ENCODE measurements around the gene BUB1B. TPM values are rescaled to one million over a fixed set of nuclear protein-coding genes. Genes with fewer than 3 reads are reported as not detected.

BUB1B gene
- total RNA-seq, 1 experiment from 2014 or later, result 83.2 TPM

GRCh38 chr15:40226736-40227135 lies 65.9 kb downstream of the BUB1B start:
- H3K23ac ChIP-seq (ENCODE audit: insufficient read length, low read depth, low read length), result no peak overlapping the region
- no peak overlapping the region for H2AFZ ChIP-seq (ENCODE audit: low read length)
- H4K5ac ChIP-seq (ENCODE audit: insufficient read length, low read depth, low read length), result no peak overlapping the region
- no peak overlapping the region for H3K14ac ChIP-seq (ENCODE audit: insufficient read depth, low read length)
- no peak overlapping the region for H3K27ac Mint-ChIP-seq
- no peak overlapping the region for H2BK20ac ChIP-seq (ENCODE audit: low read depth, low read length, poor library complexity, severe bottlenecking)
- H3K27me3 ChIP-seq (ENCODE audit: insufficient read depth, low read length), result no peaks in the 10 kb centered on the region
- peaks cover 18 to 62% (median 52%) of the 10 kb centered on the region in 3 experiments; a peak in 6 of 7 replicates for H3K36me3 Mint-ChIP-seq (ENCODE audit: insufficient read depth in 1 of 3, low read depth in 3 of 3)
- no peaks in the 10 kb centered on the region for H3K23me2 ChIP-seq (ENCODE audit: insufficient read length, low read depth, low read length, poor library complexity, severe bottlenecking)
- no peaks in the 10 kb centered on the region for H3K9me3 Mint-ChIP-seq
- no peak overlapping the region for H3K9ac ChIP-seq (ENCODE audit: extremely low read depth, insufficient read length, low read length)
- no peaks in the 10 kb centered on the region for H3K4me1 Mint-ChIP-seq
- no peak overlapping the region for H3K27ac ChIP-seq (ENCODE audit: insufficient read length, low read depth, low read length)
- H4K20me1 ChIP-seq (ENCODE audit: control insufficient read depth, insufficient read depth, insufficient read length), result no peaks in the 10 kb centered on the region
- H3K4me3 Mint-ChIP-seq, result no peak overlapping the region
- no peaks in the 10 kb centered on the region for H3K27me3 Mint-ChIP-seq (ENCODE audit: low read depth)
- TF ChIP-seq CTCF (conservative IDR thresholded peaks at IDR 0.05), result no peak
- no peak overlapping the region for H2AK5ac ChIP-seq (ENCODE audit: insufficient read length, low read length)
- H4K8ac ChIP-seq (replicated peaks; ENCODE audit: insufficient read length, low read depth, low read length), result no peak overlapping the region
- no peak overlapping the region for H3K4me2 ChIP-seq (ENCODE audit: insufficient read depth, insufficient read length, low read length)
- DNase-seq, result no peak
- H3K4ac ChIP-seq (ENCODE audit: low read depth, low read length), result no peak overlapping the region
- H3K9me3 ChIP-seq (ENCODE audit: control insufficient read depth, low read depth, low read length), result no peaks in the 10 kb centered on the region
- no peak overlapping the region for H2BK5ac ChIP-seq (ENCODE audit: insufficient read length, low read length)
- H3K4me1 ChIP-seq (ENCODE audit: insufficient read depth, low read length), result no peaks in the 10 kb centered on the region
- no peak overlapping the region for H2BK15ac ChIP-seq (ENCODE audit: low read depth, low read length)
- no peak overlapping the region for H3K56ac ChIP-seq (ENCODE audit: insufficient read length, low read depth, low read length)
- no peaks in the 10 kb centered on the region for H3K79me2 ChIP-seq (ENCODE audit: insufficient read depth, low read length)
- H3T11ph ChIP-seq (ENCODE audit: low read length), result no peak overlapping the region
- H3K18ac ChIP-seq (ENCODE audit: insufficient read length, low read depth, low read length), result no peak overlapping the region
- no peak overlapping the region for H4K91ac ChIP-seq (ENCODE audit: insufficient read length, low read depth, low read length)
- H2BK12ac ChIP-seq (ENCODE audit: insufficient read length, low read depth, low read length), result no peak overlapping the region
- H2BK120ac ChIP-seq (ENCODE audit: low read depth, low read length, poor library complexity, severe bottlenecking), result no peak overlapping the region
- no peaks in the 10 kb centered on the region for H3K79me1 ChIP-seq (ENCODE audit: insufficient read depth, low read depth, low read length, poor library complexity, severe bottlenecking)

Measured in H9 (cell line).